PC-3 (cell line): ENCODE measurements around the gene ZSCAN25. TPM values are rescaled to one million over a fixed set of nuclear protein-coding genes. Genes with fewer than 3 reads are reported as not detected.

ENCODE experiments used
- ATAC-seq: fragments of 200-7000 bp; cut with Tn5 transposase; 2 replicates; pipeline ENCODE4 v1.9.1; 2020; ENCODE audit warnings: mild to moderate bottlenecking, moderate library complexity
- BruUV-seq: library from RNA; stranded (reverse); fragments of 400-500 nt; replicated peaks from 2 replicates; lab custom pipeline; 2021; lab: Mats Ljungman, UMichigan
- CTCF ChIA-PET: fragments of 300-600 bp; sonication (Branson Sonifier 250); formaldehyde crosslinking; loops from one replicate; lab custom pipeline; 2022; ENCODE audit warnings: antibody characterized with exemption; lab: Charles Lee
- POLR2A ChIA-PET: fragments of 300-600 bp; sonication (Branson Sonifier 250); formaldehyde crosslinking; loops from one replicate; lab custom pipeline; 2022; ENCODE audit warnings: antibody characterized with exemption; ENCODE audit not compliant: unreplicated experiment; lab: Charles Lee
- DNase-seq: peaks from one replicate; pipeline ENCODE4 v3.0.0-alpha.2; 2015
- H2AFZ ChIP-seq: fragments of 300-600 bp; sonication (generic); 2 replicates; pipeline ENCODE4 v1.6.0; 2016; ENCODE audit warnings: antibody characterized with exemption, low read length
- H3F3A ChIP-seq: fragments of 300-600 bp; sonication (generic); one replicate; pipeline ENCODE4 v1.6.0; 2017; ENCODE audit warnings: antibody characterized with exemption, low read length, control low read depth, mild to moderate bottlenecking; ENCODE audit not compliant: unreplicated experiment
- H3K27ac ChIP-seq: fragments of 300-600 bp; sonication (generic); 2 replicates; pipeline ENCODE4 v1.5.1; 2016; ENCODE audit warnings: mild to moderate bottlenecking, low read length
- H3K27me3 ChIP-seq: fragments of 300-600 bp; sonication (generic); 2 replicates; pipeline ENCODE4 v1.6.1; 2016; ENCODE audit warnings: low read length, mixed read lengths
- H3K36me3 ChIP-seq: fragments of 300-600 bp; sonication (generic); 2 replicates; pipeline ENCODE4 v1.6.1; 2016; ENCODE audit warnings: low read depth, mixed run types, low read length, mixed read lengths
- H3K4me1 ChIP-seq: fragments of 300-600 bp; sonication (generic); 2 replicates; pipeline ENCODE4 v1.5.1; 2016; ENCODE audit warnings: low read length; ENCODE audit not compliant: insufficient read depth
- H3K4me2 ChIP-seq: fragments of 300-600 bp; sonication (generic); 2 replicates; pipeline ENCODE4 v1.6.0; 2016; ENCODE audit warnings: low read length
- H3K4me3 ChIP-seq: fragments of 300-600 bp; sonication (generic); 2 replicates; pipeline ENCODE4 v1.5.1; 2016; ENCODE audit warnings: mild to moderate bottlenecking, low read length, mixed read lengths
- H3K79me2 ChIP-seq: fragments of 300-600 bp; sonication (generic); 2 replicates; pipeline ENCODE4 v1.6.1; 2017; ENCODE audit warnings: low read length, mixed read lengths
- H3K9ac ChIP-seq: fragments of 300-600 bp; sonication (generic); 2 replicates; pipeline ENCODE4 v1.6.0; 2016; ENCODE audit warnings: mild to moderate bottlenecking, low read length
- H3K9me2 ChIP-seq: fragments of 300-600 bp; sonication (generic); replicated peaks from 2 replicates; pipeline ENCODE4 v1.6.1; 2016; ENCODE audit warnings: mixed run types, low read length, mixed read lengths
- H3K9me3 ChIP-seq: fragments of 300-600 bp; sonication (generic); 2 replicates; pipeline ENCODE4 v1.6.1; 2016; ENCODE audit warnings: low read length, mixed read lengths
- H4K20me1 ChIP-seq: fragments of 300-600 bp; sonication (generic); 2 replicates; pipeline ENCODE4 v1.6.1; 2016; ENCODE audit warnings: low read length, mixed read lengths
- CTCF ChIP-seq: fragments of 300-600 bp; sonication (generic); conservative IDR thresholded peaks from 2 replicates; pipeline ENCODE4 v1.5.1; 2017; ENCODE audit warnings: antibody characterized with exemption, low read depth, mild to moderate bottlenecking, low read length
- EZH2 ChIP-seq: fragments of 300-600 bp; sonication (generic); IDR thresholded peaks from one replicate; pipeline ENCODE4 v1.6.1; 2017; ENCODE audit warnings: antibody characterized with exemption, mild to moderate bottlenecking, low read length; ENCODE audit not compliant: unreplicated experiment
- EZH2phosphoT487 ChIP-seq: fragments of 300-600 bp; sonication (generic); IDR thresholded peaks from 2 replicates; pipeline ENCODE4 v1.6.1; 2018; ENCODE audit warnings: mild to moderate bottlenecking, antibody characterized with exemption, low read length, borderline replicate concordance
- intact Hi-C: fragments of 100-400 bp; cut with micrococcal nuclease; formaldehyde crosslinking; loops from 2 replicates; pipeline ENCODE4 v1.9.0; 2023
- total RNA-seq: library from RNA; depleted of rRNA; stranded (reverse); fragments of >200 nt; gene quantifications from 2 replicates; pipeline ENCODE4 v1.2.3, GENCODE V29; 2014

ZSCAN25 gene
- total RNA-seq, 1 experiment from 2014 or later = 13.9 TPM

GRCh38 chr7:99668541-99668940 lies 51.8 kb downstream of the ZSCAN25 start:
- H3K4me2 ChIP-seq = no peak overlapping the region
- no peaks in the 10 kb centered on the region for H3K79me2 ChIP-seq
- ChIA-PET CTCF (no interaction called here), POLR2A (no interaction called here)
- no peaks in the 10 kb centered on the region for H3K9me3 ChIP-seq
- no peaks in the 10 kb centered on the region for H3K36me3 ChIP-seq
- H3K27ac ChIP-seq = no peak overlapping the region
- no peak for DNase-seq
- no peak overlapping the region for H3K4me3 ChIP-seq
- no peaks in the 10 kb centered on the region for H3K27me3 ChIP-seq
- no TSS peak for BruUV-seq
- TF ChIP-seq CTCF (no peak), EZH2 (no peak), EZH2phosphoT487 (no peak)
- H2AFZ ChIP-seq = no peak overlapping the region
- ATAC-seq = no peak
- H3F3A ChIP-seq = no peaks in the 10 kb centered on the region
- no peak overlapping the region for H3K9ac ChIP-seq
- no peaks in the 10 kb centered on the region for H3K4me1 ChIP-seq
- intact Hi-C loops = no loop called here
- no peaks in the 10 kb centered on the region for H4K20me1 ChIP-seq
- H3K9me2 ChIP-seq = no peaks in the 10 kb centered on the region

GRCh38 chr7:99669782-99670181 lies 53.0 kb downstream of the ZSCAN25 start:
- Histone ChIP-seq H3F3A (no peaks in the 10 kb centered on the region), H3K4me1 (no peaks in the 10 kb centered on the region), H3K79me2 (no peaks in the 10 kb centered on the region), H3K4me3 (no peak overlapping the region), H3K4me2 (no peak overlapping the region), H3K9me3 (no peaks in the 10 kb centered on the region), H3K9ac (no peak overlapping the region), H2AFZ (no peak overlapping the region), H3K27me3 (no peaks in the 10 kb centered on the region), H3K9me2 (no peaks in the 10 kb centered on the region), H4K20me1 (no peaks in the 10 kb centered on the region), H3K27ac (no peak overlapping the region), H3K36me3 (no peaks in the 10 kb centered on the region)
- BruUV-seq = no TSS peak
- ATAC-seq (no peak), DNase-seq (no peak)
- CTCF ChIA-PET = no interaction called here
- POLR2A ChIA-PET = interaction anchor here (0.6 kb wide), 1 partner anchor 238 kb away, joined by 3 read pairs; no protein-coding TSS in a partner anchor
- no peak for TF ChIP-seq EZH2phosphoT487
- no peak for TF ChIP-seq EZH2
- no peak for TF ChIP-seq CTCF
- intact Hi-C loops = loop anchor here (10.0 kb wide), 1 partner anchor 95 kb away; no protein-coding TSS in a partner anchor

GRCh38 chr7:99672573-99672972 lies 55.8 kb downstream of the ZSCAN25 start:
- Histone ChIP-seq H2AFZ (no peak overlapping the region), H3K79me2 (no peaks in the 10 kb centered on the region), H4K20me1 (no peaks in the 10 kb centered on the region), H3K9me2 (no peaks in the 10 kb centered on the region), H3K4me2 (no peak overlapping the region), H3F3A (no peaks in the 10 kb centered on the region), H3K9me3 (no peaks in the 10 kb centered on the region), H3K4me1 (no peaks in the 10 kb centered on the region), H3K27ac (no peak overlapping the region), H3K36me3 (no peaks in the 10 kb centered on the region), H3K9ac (no peak overlapping the region), H3K27me3 (no peaks in the 10 kb centered on the region), H3K4me3 (no peak overlapping the region)
- ATAC-seq (no peak), DNase-seq (no peak)
- POLR2A ChIA-PET = no interaction called here
- no peak for TF ChIP-seq EZH2
- TF ChIP-seq EZH2phosphoT487 = no peak
- no peak for TF ChIP-seq CTCF
- CTCF ChIA-PET = no interaction called here
- intact Hi-C loops = loop anchor here (10.0 kb wide), 1 partner anchor 92 kb away; no protein-coding TSS in a partner anchor
- BruUV-seq = no TSS peak
